HG03439 (cell line): ENCODE data around the gene MTA2.

ENCODE experiments used
- ATAC-seq: cut with Tn5 transposase; IDR thresholded peaks from one replicate; pipeline ENCODE4 v1.9.1; 2021; ENCODE audit warnings: mild to moderate bottlenecking, moderate library complexity; ENCODE audit not compliant: unreplicated experiment

The MTA2 gene

GRCh38 chr11:62613291-62613778 lies 11.7 kb upstream of the MTA2 start:
- no peak for ATAC-seq

- peak; percentile 62 for ATAC-seq
Observed at GRCh38 chr11:62612366-62613290, 11.0 kb upstream of the MTA2 start, which contains the start of the genes EML3 and ROM1. TSS of gene EML3 (minus strand) at chr11:62612775. CDS start at chr11:62612457, 318 bp downstream. TSS of gene ROM1 (plus strand) at chr11:62613257. CDS start at chr11:62613282, 25 bp downstream.

- ATAC-seq = no peak
Observed at GRCh38 chr11:62611705-62612365, 10.2 kb upstream of the MTA2 start.

GRCh38 chr11:62610814-62611704 lies 9.4 kb upstream of the MTA2 start:
- no peak for ATAC-seq

- no peak for ATAC-seq
Observed at GRCh38 chr11:62610403-62610802, 8.7 kb upstream of the MTA2 start.

- ATAC-seq = no peak
Observed at GRCh38 chr11:62608776-62609175, 7.1 kb upstream of the MTA2 start.

GRCh38 chr11:62607714-62608113 lies 6.0 kb upstream of the MTA2 start:
- ATAC-seq = no peak

- ATAC-seq = no peak
Observed at GRCh38 chr11:62605902-62606301, 4.2 kb upstream of the MTA2 start.

GRCh38 chr11:62605467-62605866 lies 3.8 kb upstream of the MTA2 start:
- no peak for ATAC-seq

GRCh38 chr11:62604460-62605120 lies 2.9 kb upstream of the MTA2 start:
- no peak for ATAC-seq

GRCh38 chr11:62603776-62604299 lies 2.2 kb upstream of the MTA2 start:
- ATAC-seq = no peak

GRCh38 chr11:62603072-62603408 lies 1.4 kb upstream of the MTA2 start:
- no peak for ATAC-seq

GRCh38 chr11:62602141-62603071 lies 741 bp upstream of the MTA2 start:
- ATAC-seq = no peak

GRCh38 chr11:62601122-62601371 lies 618 bp downstream of the MTA2 start:
- peak; percentile 11 for ATAC-seq

GRCh38 chr11:62600367-62601121 lies 1.1 kb downstream of the MTA2 start:
- ATAC-seq = no peak

GRCh38 chr11:62599901-62600300 lies 1.8 kb downstream of the MTA2 start:
- ATAC-seq = no peak

- ATAC-seq = peak; percentile 50
Observed at GRCh38 chr11:62599069-62599696, 2.5 kb downstream of the MTA2 start.

- ATAC-seq = no peak
Observed at GRCh38 chr11:62595124-62595523, 6.5 kb downstream of the MTA2 start.
